ENCODE data around the gene INPPL1. TPM values are rescaled to one million over a fixed set of nuclear protein-coding genes. Genes with fewer than 3 reads are reported as not detected.

Gene INPPL1
- total and polyA plus RNA-seq, 10 of the 15 experiments (the other 5 are each of a cell fraction or from before 2014, with no cell fraction given), result 0.47 to 116 (median 43.4) TPM

- DNase-seq (ENCODE audit: low read depth, low spot score) (no peak), ATAC-seq (no peak), FAIRE-seq (no peak)
- H3K79me2 ChIP-seq (ENCODE audit: control insufficient read depth, insufficient read depth, low read length), result peaks cover 25% of the 10 kb centered on the region
- BruUV-seq (replicated peaks), result no TSS peak
- H3K9me3 ChIP-seq (replicated peaks; ENCODE audit: control insufficient read depth, insufficient read depth, low read length), result no peaks in the 10 kb centered on the region
- H3K4me1 ChIP-seq (ENCODE audit: control insufficient read depth, insufficient read depth, low read length), result peaks cover 8% of the 10 kb centered on the region
- ChIA-PET POLR2A (no interaction called here), RAD21 (ENCODE audit: unreplicated experiment) (no interaction called here), CTCF (interaction anchor here (1.2 kb wide), 1 partner anchor 33 kb away, joined by 4 read pairs; no protein-coding TSS in a partner anchor), SMC1A (ENCODE audit: uncharacterized antibody, unreplicated experiment) (no interaction called here)
- H3K4me3 ChIP-seq, result no peak overlapping the region
- no peak overlapping the region for H3K27ac ChIP-seq (ENCODE audit: control insufficient read depth, insufficient read depth)
- peaks cover 22 to 31% of the 10 kb centered on the region in 2 experiments; a peak in 3 of 4 replicates for H3K36me3 ChIP-seq (ENCODE audit: control insufficient read depth in 2 of 2, insufficient read depth in 2 of 2, low read length in 1 of 2)
- WGBS (ENCODE audit: insufficient coverage, insufficient replicate concordance, low lambda C conversion rate, missing lambda C conversion rate), result 91% methylated on average over 7 of the region's 7 CpGs
- TF ChIP-seq MEF2A (IDR thresholded peaks at IDR 0.05; ENCODE audit: insufficient read depth, low read depth, low read length), result no peak
- no peak for TF ChIP-seq RAD21 (IDR thresholded peaks at IDR 0.05; ENCODE audit: insufficient read depth, low read depth, low read length)
- TF ChIP-seq ZNF622 (IDR thresholded peaks at IDR 0.05), result no peak
- TF ChIP-seq TCF3 (IDR thresholded peaks at IDR 0.05; ENCODE audit: borderline replicate concordance, insufficient read depth, low read depth, low read length), result no peak
- no peak for TF ChIP-seq POLR2AphosphoS2 (IDR thresholded peaks at IDR 0.05; ENCODE audit: low read depth, low read length)
- TF ChIP-seq TBL1XR1 (IDR thresholded peaks at IDR 0.05; ENCODE audit: low read depth, low read length), result no peak
- no peak for TF ChIP-seq ZNF274 (IDR thresholded peaks at IDR 0.05; ENCODE audit: insufficient read depth, insufficient read length)
- TF ChIP-seq RB1 (IDR thresholded peaks at IDR 0.05; ENCODE audit: borderline replicate concordance), result no peak
- no peak for TF ChIP-seq CBX3 (IDR thresholded peaks at IDR 0.05; ENCODE audit: borderline replicate concordance, low read depth)
- TF ChIP-seq E2F8 (IDR thresholded peaks at IDR 0.05; ENCODE audit: low read depth, partially characterized antibody), result no peak
- no peak for TF ChIP-seq ETV6 (conservative IDR thresholded peaks at IDR 0.05 in 1 of 2, IDR thresholded peaks at IDR 0.05 in 1 of 2; ENCODE audit: borderline replicate concordance in 1 of 2, low read depth in 1 of 2)
- H2AFZ ChIP-seq (ENCODE audit: control insufficient read depth, low read depth, low read length), result no peak overlapping the region
- in situ Hi-C loops (cut with MboI) (no loop called here), intact Hi-C loops (cut with micrococcal nuclease; ENCODE audit: unreplicated experiment) (no loop called here)
- no peak overlapping the region for H3K4me2 ChIP-seq (ENCODE audit: control insufficient read depth, insufficient read depth)
- no peaks in the 10 kb centered on the region; the same call in 1 of the 2 replicates for H4K20me1 ChIP-seq (ENCODE audit: control insufficient read depth, insufficient read depth)
- H3K9ac ChIP-seq (ENCODE audit: control insufficient read depth, insufficient read depth, low read length), result no peak overlapping the region
- H3K27me3 ChIP-seq (replicated peaks in 1 of 2; ENCODE audit: control insufficient read depth in 2 of 2, insufficient read depth in 2 of 2, low read length in 1 of 2), result no peaks in the 10 kb centered on the region
Observed at GRCh38 chr11:72228844-72229231, 4.3 kb downstream of the INPPL1 start.
